Kidney epithelial cell (primary cell): Measurements from ENCODE around the gene TEPSIN. TPM values are rescaled to one million over a fixed set of nuclear protein-coding genes. Genes with fewer than 3 reads are reported as not detected.
"Not testable (repeated sequence)": the region's sequence is repeated elsewhere in the genome, so short reads cannot be mapped to it uniquely, and the experiment has no call there.

Experiments
- DNase-seq: peaks from one replicate; pipeline ENCODE4 v3.0.0-alpha.2; 2010; ENCODE audit warnings: low read depth
- H3K27me3 ChIP-seq: 2 replicates; pipeline ENCODE4 v1.6.0; 2011; ENCODE audit warnings: low read length; ENCODE audit not compliant: control insufficient read depth, insufficient read depth
- H3K36me3 ChIP-seq: 2 replicates; pipeline ENCODE4 v1.5.1; 2011; ENCODE audit warnings: low read length; ENCODE audit not compliant: control insufficient read depth, insufficient read depth
- H3K4me3 ChIP-seq: 2 replicates; pipeline ENCODE4 v1.5.1; 2011; ENCODE audit warnings: low read depth, mild to moderate bottlenecking, control low read depth, low read length
- total RNA-seq: library from RNA; depleted of rRNA; stranded (reverse); fragments of >200 nt; gene quantifications from 2 replicates; pipeline ENCODE4 v1.2.3, GENCODE V29; 2015
- TF ChIP-seq, protein P1 (sequence below): IDR thresholded peaks from 2 replicates; pipeline ENCODE4 v1.5.1; 2011; ENCODE audit warnings: mild to moderate bottlenecking, moderate library complexity, low read length, control low read depth, inconsistent platforms; ENCODE audit not compliant: insufficient read depth, poor library complexity, severe bottlenecking

The TEPSIN gene
- total RNA-seq, 1 donor from 2014 or later: 17.0 TPM

DNA sequence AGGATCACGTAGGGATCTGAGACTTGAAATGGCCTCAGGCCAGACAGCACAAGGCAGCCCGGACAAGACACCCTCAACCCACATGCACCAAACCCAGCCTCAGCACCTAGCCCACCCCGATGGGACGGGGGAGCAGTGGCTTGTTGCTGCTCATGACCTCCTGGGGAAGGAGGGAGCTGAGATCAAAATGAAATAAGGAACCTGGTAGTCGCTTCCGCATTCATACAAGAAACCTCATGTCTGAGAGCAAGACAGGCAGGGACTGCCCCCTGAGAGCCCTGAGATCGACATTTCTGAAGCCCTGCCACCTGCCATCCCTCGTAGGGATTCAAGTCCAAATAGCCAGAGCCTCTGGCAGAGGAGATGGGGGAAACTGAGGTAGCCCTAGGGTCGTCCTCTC, 10.4 kb downstream of the TEPSIN start:
- no peak for DNase-seq
- TF ChIP-seq, protein P1, sequence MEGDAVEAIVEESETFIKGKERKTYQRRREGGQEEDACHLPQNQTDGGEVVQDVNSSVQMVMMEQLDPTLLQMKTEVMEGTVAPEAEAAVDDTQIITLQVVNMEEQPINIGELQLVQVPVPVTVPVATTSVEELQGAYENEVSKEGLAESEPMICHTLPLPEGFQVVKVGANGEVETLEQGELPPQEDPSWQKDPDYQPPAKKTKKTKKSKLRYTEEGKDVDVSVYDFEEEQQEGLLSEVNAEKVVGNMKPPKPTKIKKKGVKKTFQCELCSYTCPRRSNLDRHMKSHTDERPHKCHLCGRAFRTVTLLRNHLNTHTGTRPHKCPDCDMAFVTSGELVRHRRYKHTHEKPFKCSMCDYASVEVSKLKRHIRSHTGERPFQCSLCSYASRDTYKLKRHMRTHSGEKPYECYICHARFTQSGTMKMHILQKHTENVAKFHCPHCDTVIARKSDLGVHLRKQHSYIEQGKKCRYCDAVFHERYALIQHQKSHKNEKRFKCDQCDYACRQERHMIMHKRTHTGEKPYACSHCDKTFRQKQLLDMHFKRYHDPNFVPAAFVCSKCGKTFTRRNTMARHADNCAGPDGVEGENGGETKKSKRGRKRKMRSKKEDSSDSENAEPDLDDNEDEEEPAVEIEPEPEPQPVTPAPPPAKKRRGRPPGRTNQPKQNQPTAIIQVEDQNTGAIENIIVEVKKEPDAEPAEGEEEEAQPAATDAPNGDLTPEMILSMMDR: no peak
- Histone ChIP-seq H3K27me3 (no peaks in the 10 kb centered on the region), H3K36me3 (no peaks in the 10 kb centered on the region), H3K4me3 (no peak overlapping the region)

DNA sequence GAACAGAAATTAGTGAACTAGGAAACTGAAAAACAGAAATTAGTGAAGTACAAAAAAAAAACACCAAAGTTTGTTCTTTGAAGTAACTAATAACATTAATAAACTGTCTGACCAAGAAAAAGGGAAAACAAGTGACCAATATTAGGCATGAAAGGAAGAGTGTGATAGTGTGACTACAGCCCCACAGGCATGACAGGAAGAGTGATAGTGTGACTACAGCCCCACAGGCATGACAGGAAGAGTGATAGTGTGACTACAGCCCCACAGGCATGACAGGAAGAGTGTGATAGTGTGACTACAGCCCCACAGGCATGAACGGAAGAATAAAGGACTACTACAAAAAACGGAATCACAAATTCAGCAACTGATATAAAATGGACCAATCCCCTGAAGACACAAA, 11.2 kb downstream of the TEPSIN start:
- H3K36me3 ChIP-seq, H3K4me3 ChIP-seq, DNase-seq, H3K27me3 ChIP-seq: not testable (repeated sequence)

DNA sequence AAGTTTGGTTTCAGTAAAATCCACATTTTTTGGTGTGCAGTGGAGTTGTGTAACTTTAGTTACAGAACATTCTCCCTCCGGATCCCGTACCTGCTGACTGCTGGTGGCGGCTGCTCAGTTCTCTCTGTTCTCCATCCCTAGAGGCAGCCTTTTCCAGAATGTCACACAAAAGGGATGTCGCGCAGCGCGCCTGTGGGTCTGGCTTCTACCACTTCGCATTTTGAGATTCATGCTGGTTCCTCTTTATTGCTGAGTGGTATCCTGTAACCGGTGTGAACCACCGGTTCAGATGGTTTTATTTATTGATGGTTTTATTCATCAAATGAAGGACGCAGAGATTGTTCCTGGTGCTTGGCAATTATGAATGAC, 15.1 kb downstream of the TEPSIN start:
- TF ChIP-seq, protein P1: no peak

DNA sequence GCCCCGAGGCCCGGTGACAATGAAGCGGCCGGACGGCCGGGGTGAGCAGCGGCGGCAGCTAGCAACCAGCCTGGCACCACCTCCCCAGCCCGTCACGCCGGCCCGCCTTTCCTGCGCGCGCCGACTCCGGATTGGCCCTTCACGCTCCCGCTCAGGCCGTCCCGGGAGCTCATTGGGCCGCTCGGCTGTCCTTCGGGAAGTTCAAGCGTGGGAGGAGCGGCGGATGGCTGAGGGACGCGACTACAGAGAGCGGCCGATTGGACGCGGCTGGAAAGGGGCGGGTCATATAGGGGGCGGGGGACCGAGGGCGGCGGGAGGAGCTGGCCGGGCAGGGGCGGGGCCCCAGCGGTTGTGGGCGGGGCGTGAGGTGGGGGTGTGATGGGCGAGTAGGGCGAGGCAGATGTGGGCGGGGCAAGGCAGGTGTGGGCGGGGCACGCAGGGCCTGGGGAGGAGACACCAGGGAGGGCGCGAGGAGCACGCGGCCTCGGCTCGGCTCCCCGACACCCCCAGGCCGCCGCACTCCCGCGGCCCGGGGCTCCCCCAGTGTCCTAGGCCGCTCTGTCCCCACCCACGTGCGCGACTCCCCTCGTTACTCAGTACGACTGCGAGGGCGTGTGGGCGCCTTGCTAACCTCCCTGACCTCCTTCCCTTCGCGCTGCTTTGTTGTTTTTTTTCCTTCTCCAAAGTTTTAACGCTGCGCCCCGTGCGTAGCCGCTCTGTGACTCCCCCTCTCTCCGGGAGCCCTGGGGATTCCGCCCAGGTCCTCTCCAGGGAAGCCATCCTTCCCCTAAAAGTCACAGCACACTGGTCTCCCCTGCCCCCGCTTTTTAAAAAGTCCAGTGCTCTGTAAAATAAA, 15.7 kb downstream of the TEPSIN start, which contains the start of gene CEP131:
TSS of gene CEP131 (minus strand) at position 60 of the 856 bp plus-strand sequence. CDS start 2,909 bp downstream, outside the sequence.
- TF ChIP-seq, protein P1: no peak
- no peaks in the 10 kb centered on the region for H3K36me3 ChIP-seq
- peak; percentile 80 for DNase-seq
- peak within 1 kb of the TSS; percentile 73 for H3K4me3 ChIP-seq
- no peaks in the 10 kb centered on the region for H3K27me3 ChIP-seq

More for the DNA sequence above, 15.1 kb downstream of the TEPSIN start:
- Histone ChIP-seq H3K36me3 (no peaks in the 10 kb centered on the region), H3K27me3 (no peaks in the 10 kb centered on the region), H3K4me3 (no peak overlapping the region)
- DNase-seq: no peak

DNA sequence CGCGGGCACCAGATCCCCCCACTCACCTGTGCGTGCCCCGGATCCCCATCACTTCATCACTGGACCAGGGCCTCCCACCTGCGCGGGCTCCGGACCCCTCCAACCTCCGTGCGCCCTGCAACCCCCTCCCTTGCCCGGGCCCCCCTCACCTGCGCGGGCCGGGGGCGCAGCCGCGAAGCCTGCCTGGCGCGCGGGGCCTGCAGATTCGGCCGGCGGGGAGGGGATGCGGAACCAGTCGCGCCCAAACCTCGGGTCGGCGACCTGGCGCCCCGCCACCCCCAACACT, 16.3 kb downstream of the TEPSIN start:
- DNase-seq: no peak
- Histone ChIP-seq H3K27me3 (no peaks in the 10 kb centered on the region), H3K36me3 (no peaks in the 10 kb centered on the region), H3K4me3 (peak overlapping the region; percentile 73)
- TF ChIP-seq, protein P1: no peak

DNA sequence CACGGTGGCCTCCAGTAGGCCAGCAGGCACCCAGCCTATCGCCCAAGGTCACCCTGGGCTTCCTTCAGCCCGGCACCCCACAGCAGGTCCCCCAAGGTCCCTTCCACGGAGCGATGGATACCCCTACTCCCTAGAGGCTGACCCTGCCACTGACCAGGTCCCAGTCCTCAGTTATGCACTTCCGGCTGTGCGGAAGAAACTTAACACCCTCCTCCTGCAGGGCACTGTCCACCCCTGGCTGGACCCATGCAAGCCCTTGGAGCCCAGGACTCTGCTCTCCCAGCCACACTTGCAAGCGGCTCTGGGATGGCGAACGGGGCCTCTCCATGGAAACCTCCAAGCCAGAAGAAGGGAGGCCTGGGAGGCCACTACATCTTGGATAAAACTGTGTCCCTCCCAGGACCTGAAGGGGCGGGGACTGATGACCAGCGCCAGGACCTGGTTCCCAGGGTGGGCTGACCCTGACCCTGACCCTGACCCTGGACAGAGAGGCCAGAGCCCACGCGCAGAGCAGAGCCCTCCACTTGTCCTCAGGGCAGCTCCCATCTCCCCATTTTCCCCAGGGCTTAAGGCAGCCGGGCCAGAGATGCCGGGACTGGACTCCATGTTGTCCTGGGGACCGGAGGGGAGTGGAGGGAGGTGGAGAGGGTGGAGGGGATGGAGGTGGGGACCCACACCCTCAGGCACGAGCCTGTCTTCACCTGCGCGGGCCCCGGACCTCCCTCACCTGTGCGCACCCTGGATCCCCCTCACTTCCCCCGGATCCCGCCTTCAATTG, 16.8 kb downstream of the TEPSIN start:
- Histone ChIP-seq H3K4me3 (peak overlapping the region; percentile 73), H3K36me3 (no peaks in the 10 kb centered on the region), H3K27me3 (no peaks in the 10 kb centered on the region)
- TF ChIP-seq, protein P1: no peak
- DNase-seq: no peak
